SJSA1 (cell line): ENCODE measurements around the gene CDC42SE2. TPM values are rescaled to one million over a fixed set of nuclear protein-coding genes. Genes with fewer than 3 reads are reported as not detected.
A peak's percentile ranks its signal among the peaks of the same experiment; 100 is the strongest.
"Not testable (repeated sequence)": the region's sequence is repeated elsewhere in the genome, so short reads cannot be mapped to it uniquely, and the experiment has no call there.

Experiments used
- DNase-seq, 2 experiments: peaks; one replicate each; pipeline ENCODE4 v3.0.0-alpha.2; 2015 to 2020; ENCODE audit warnings: low spot score in 2 of 2, low read depth in 1 of 2
- H3K27ac ChIP-seq: fragments of 250-450 bp; sonication (Bioruptor Pico); 2 replicates; pipeline ENCODE4 v1.5.1; 2020; ENCODE audit warnings: mild to moderate bottlenecking, moderate library complexity
- H3K27me3 ChIP-seq: fragments of 250-450 bp; sonication (Bioruptor Pico); replicated peaks from 2 replicates; pipeline ENCODE4 v1.5.1; 2020; ENCODE audit warnings: mild to moderate bottlenecking, moderate library complexity
- H3K36me3 ChIP-seq: fragments of 250-450 bp; sonication (Bioruptor Pico); 2 replicates; pipeline ENCODE4 v1.5.1; 2020; ENCODE audit warnings: mild to moderate bottlenecking
- H3K4me1 ChIP-seq: fragments of 250-450 bp; sonication (Bioruptor Pico); replicated peaks from 2 replicates; pipeline ENCODE4 v1.6.1; 2021; ENCODE audit warnings: mild to moderate bottlenecking
- H3K4me3 ChIP-seq: fragments of 250-450 bp; sonication (Bioruptor Pico); 2 replicates; pipeline ENCODE4 v1.5.1; 2020; ENCODE audit warnings: mild to moderate bottlenecking
- H3K9me3 ChIP-seq: fragments of 250-450 bp; sonication (Bioruptor Pico); replicated peaks from 2 replicates; pipeline ENCODE4 v1.5.1; 2020; ENCODE audit warnings: mild to moderate bottlenecking
- total RNA-seq: library from RNA; depleted of rRNA; stranded (reverse); fragments of >200 nt; shearing (Covaris generic); gene quantifications from 2 replicates; pipeline ENCODE4 v1.2.3, GENCODE V29; 2014

Gene CDC42SE2
- total RNA-seq, 1 experiment from 2014 or later, result 66.2 TPM

DNA sequence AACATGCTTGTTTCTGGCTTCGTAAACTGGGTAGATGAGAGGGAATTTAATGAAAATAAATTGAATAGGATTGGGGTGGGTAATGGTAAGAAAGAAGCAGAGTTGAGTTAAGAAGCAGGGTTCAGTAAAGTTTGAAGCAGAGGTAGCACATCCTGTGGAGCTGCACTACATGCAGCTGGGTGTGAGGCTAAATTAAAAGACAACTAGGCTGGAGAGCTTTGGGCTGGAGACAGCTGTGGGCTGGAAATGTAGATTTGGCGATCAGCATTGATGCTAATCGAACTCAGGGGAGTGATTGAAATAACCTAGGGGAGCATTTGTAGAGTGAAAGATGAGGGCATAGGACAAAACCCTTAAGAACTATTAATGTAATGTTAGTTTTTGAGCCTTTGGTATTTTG is 35.6 kb downstream of the CDC42SE2 start:
- H3K4me3 ChIP-seq, result no peak overlapping the region
- no peaks in the 10 kb centered on the region for H3K4me1 ChIP-seq
- H3K27me3 ChIP-seq, result no peaks in the 10 kb centered on the region
- no peaks in the 10 kb centered on the region for H3K36me3 ChIP-seq
- no peak overlapping the region for H3K27ac ChIP-seq
- no peak for DNase-seq
- H3K9me3 ChIP-seq, result no peaks in the 10 kb centered on the region

DNA sequence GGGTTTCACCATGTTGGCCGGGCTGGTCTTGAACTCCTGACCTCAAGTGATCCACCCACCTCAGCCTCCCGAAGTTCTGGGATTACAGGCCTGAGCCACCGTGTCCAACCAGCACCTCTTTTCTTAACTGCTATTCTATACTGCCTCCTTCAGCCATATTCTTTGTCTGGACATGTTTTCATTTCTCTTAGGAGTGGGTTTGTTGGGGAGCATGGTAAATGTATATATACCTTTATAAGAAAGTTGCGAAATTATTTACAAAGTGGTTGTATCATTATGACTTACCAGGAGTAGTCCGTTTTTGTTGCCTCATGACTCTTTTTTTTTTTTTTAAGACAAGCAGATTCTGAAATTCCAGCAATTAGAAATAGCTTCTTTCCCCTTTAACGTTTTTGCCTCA is 38.7 kb downstream of the CDC42SE2 start:
- Histone ChIP-seq H3K4me1 (no peaks in the 10 kb centered on the region), H3K27ac (no peak overlapping the region), H3K4me3 (no peak overlapping the region), H3K36me3 (no peaks in the 10 kb centered on the region), H3K27me3 (no peaks in the 10 kb centered on the region), H3K9me3 (no peaks in the 10 kb centered on the region)
- no peak for DNase-seq

DNA sequence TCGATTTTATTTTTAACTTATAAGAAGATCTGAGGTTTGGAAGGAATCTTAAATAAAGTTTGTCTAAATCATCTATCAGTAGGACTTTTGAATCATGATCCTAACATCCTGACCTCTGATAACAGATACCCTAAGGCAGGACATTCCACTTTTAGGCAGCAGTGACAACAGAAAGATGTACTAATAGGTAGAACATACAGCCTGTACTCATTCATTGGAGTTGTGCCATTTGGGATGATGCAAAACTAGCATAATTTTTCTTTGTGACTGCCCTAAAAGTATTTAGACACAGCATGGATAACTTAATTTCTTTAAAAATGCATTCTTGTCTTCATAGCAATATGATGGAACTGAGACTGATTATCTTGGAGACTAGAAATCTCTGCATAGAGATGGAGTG is 39.7 kb downstream of the CDC42SE2 start:
- no peaks in the 10 kb centered on the region for H3K4me1 ChIP-seq
- no peak overlapping the region for H3K4me3 ChIP-seq
- no peak overlapping the region for H3K27ac ChIP-seq
- no peaks in the 10 kb centered on the region for H3K27me3 ChIP-seq
- no peak for DNase-seq
- H3K9me3 ChIP-seq, result no peaks in the 10 kb centered on the region
- no peaks in the 10 kb centered on the region for H3K36me3 ChIP-seq

GRCh38 chr5:131304414-131304813 is 40.6 kb downstream of the CDC42SE2 start:
- Histone ChIP-seq H3K4me3 (no peak overlapping the region), H3K36me3 (no peaks in the 10 kb centered on the region), H3K27me3 (no peaks in the 10 kb centered on the region), H3K27ac (no peak overlapping the region), H3K4me1 (no peaks in the 10 kb centered on the region), H3K9me3 (no peaks in the 10 kb centered on the region)
- no peak for DNase-seq

GRCh38 chr5:131305138-131305689 is 41.4 kb downstream of the CDC42SE2 start:
- Histone ChIP-seq H3K9me3 (no peaks in the 10 kb centered on the region), H3K36me3 (no peaks in the 10 kb centered on the region), H3K4me1 (no peaks in the 10 kb centered on the region), H3K27ac (no peak overlapping the region), H3K27me3 (no peaks in the 10 kb centered on the region), H3K4me3 (no peak overlapping the region)
- DNase-seq, result no peak

GRCh38 chr5:131305906-131306305 is 42.1 kb downstream of the CDC42SE2 start:
- Histone ChIP-seq H3K27me3 (no peaks in the 10 kb centered on the region), H3K27ac (no peak overlapping the region), H3K9me3 (no peaks in the 10 kb centered on the region), H3K4me3 (no peak overlapping the region), H3K4me1 (no peaks in the 10 kb centered on the region), H3K36me3 (no peaks in the 10 kb centered on the region)
- no peak for DNase-seq

DNA sequence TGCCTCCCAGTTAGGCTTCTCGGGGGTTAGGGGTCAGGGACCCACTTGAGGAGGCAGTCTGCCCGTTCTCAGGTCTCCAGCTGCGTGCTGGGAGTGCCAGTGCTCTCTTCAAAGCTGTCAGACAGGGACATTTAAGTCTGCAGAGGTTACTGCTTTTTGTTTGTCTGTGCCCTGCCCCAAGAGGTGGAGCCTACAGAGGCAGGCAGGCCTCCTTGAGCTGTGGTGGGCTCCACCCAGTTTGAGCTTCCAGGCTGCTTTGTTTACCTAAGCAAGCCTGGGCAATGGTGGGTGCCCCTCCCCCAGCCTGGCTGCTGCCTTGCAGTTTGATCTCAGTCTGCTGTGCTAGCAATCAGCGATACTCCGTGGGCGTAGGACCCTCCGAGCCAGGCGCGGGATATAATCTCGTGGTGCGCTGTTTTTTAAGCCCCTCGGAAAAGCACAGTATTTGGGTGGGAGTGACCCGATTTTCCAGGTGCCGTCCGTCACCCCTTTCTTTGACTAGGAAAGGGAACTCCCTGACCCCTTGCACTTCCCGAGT is 48.5 kb downstream of the CDC42SE2 start:
- peak in 1 of 2 experiments; percentile 56 for DNase-seq
- H3K27me3 ChIP-seq, H3K4me1 ChIP-seq, H3K4me3 ChIP-seq, H3K36me3 ChIP-seq, H3K9me3 ChIP-seq, H3K27ac ChIP-seq: not testable (repeated sequence)

DNA sequence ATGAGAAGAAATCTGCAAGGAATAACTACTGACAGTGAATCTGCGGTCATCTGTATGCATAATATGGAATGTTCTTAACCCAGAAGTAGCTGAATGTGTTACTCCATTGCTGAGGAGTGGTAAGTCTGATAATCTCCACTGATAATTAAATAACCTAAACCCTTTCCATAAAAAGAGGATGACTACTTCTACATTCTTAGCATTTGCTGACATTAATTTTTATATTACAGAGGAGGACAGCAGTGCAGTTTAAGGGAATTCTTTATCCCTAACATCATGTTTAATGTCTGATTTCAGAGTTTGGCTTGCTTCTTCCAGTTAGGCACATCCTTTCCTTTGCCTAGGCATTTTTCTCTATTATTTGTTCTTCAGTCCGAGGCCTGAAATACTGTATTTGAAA is 52.2 kb downstream of the CDC42SE2 start:
- Histone ChIP-seq H3K4me1 (peaks cover 7% of the 10 kb centered on the region), H3K27ac (no peak overlapping the region), H3K4me3 (no peak overlapping the region), H3K36me3 (peaks cover 12% of the 10 kb centered on the region), H3K9me3 (no peaks in the 10 kb centered on the region), H3K27me3 (no peaks in the 10 kb centered on the region)
- no peak for DNase-seq

GRCh38 chr5:131316822-131317221 is 53.0 kb downstream of the CDC42SE2 start:
- Histone ChIP-seq H3K4me1 (peaks cover 6% of the 10 kb centered on the region), H3K36me3 (peaks cover 12% of the 10 kb centered on the region), H3K27me3 (no peaks in the 10 kb centered on the region), H3K4me3 (no peak overlapping the region), H3K9me3 (no peaks in the 10 kb centered on the region), H3K27ac (no peak overlapping the region)
- no peak for DNase-seq

- H3K36me3 ChIP-seq, result peaks cover 12% of the 10 kb centered on the region
- no peaks in the 10 kb centered on the region for H3K27me3 ChIP-seq
- H3K9me3 ChIP-seq, result no peaks in the 10 kb centered on the region
- no peaks in the 10 kb centered on the region for H3K4me1 ChIP-seq
- DNase-seq, result no peak
- H3K4me3 ChIP-seq, result no peak overlapping the region
- H3K27ac ChIP-seq, result no peak overlapping the region
Observed at GRCh38 chr5:131318455-131318854, 54.6 kb downstream of the CDC42SE2 start.

DNA sequence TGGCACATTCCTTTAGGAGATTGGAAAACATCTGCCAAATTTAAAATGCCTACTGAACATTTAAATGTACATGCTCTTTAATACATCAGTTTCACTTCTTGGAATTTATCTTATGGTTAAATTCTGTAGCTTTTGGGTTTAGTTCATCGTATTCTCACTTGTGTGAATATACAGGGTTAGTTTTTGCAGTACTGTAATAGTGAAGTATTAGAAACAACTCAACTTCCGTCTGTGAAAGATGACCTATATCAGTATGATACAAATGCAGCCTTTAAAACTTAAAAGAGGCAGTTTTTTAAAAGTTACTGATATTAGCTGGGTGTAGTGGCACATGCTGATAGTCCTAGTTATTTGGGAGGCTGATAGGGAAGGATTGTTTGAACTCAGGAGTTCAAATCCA is 57.2 kb downstream of the CDC42SE2 start:
- peaks cover 15% of the 10 kb centered on the region for H3K36me3 ChIP-seq
- H3K4me3 ChIP-seq, result no peak overlapping the region
- H3K9me3 ChIP-seq, result no peaks in the 10 kb centered on the region
- no peak for DNase-seq
- no peaks in the 10 kb centered on the region for H3K4me1 ChIP-seq
- H3K27me3 ChIP-seq, result no peaks in the 10 kb centered on the region
- no peak overlapping the region for H3K27ac ChIP-seq

- no peak overlapping the region for H3K27ac ChIP-seq
- no peak overlapping the region for H3K4me3 ChIP-seq
- H3K36me3 ChIP-seq, result peaks cover 15% of the 10 kb centered on the region
- H3K9me3 ChIP-seq, result no peaks in the 10 kb centered on the region
- DNase-seq, result no peak
- peaks cover 3% of the 10 kb centered on the region for H3K4me1 ChIP-seq
- H3K27me3 ChIP-seq, result no peaks in the 10 kb centered on the region
Observed at GRCh38 chr5:131322926-131323325, 59.1 kb downstream of the CDC42SE2 start.

DNA sequence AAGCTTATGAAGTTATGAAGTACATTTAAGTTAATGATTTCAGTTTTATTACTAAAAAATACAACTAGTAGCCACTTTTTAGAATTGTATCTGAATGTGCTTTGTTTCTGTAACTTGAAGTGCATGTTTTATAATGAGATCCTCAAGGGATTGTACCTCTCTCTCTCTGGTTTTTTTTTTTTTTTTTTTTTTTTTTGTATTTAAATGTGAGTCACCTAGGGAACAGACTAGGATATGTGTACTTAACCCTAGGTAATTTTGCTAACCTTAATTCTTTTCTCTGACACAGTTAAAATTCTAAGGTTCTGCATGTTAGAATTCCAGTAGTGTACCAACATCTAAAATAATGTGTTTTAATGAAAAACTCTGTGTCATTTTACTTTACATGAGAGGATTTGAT is 59.5 kb downstream of the CDC42SE2 start:
- Histone ChIP-seq H3K9me3 (no peaks in the 10 kb centered on the region), H3K36me3 (peaks cover 12% of the 10 kb centered on the region), H3K4me1 (peaks cover 7% of the 10 kb centered on the region), H3K27me3 (no peaks in the 10 kb centered on the region), H3K27ac (no peak overlapping the region), H3K4me3 (no peak overlapping the region)
- DNase-seq, result no peak

DNA sequence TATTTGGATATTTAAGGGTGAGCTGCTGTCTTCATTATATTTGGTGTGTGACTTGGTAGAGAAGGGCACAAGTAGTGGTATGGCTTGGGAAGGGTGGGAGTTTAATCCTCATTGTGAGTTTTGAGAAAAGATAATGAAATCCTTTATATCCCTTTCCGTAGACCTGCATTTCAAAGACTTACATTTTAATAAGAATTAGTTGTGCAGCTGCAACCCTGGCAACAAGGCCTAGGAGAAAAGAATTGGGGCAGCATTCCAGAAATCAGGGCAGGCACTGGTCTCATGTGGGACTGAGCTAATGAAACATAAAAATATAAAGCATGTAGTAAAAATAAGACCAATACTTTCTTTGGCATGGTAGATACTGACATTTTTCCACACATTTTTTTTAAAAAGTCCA is 60.5 kb downstream of the CDC42SE2 start:
- H3K4me3 ChIP-seq, result no peak overlapping the region
- no peak for DNase-seq
- H3K27me3 ChIP-seq, result no peaks in the 10 kb centered on the region
- H3K4me1 ChIP-seq, result peaks cover 16% of the 10 kb centered on the region
- H3K27ac ChIP-seq, result no peak overlapping the region
- H3K36me3 ChIP-seq, result peaks cover 6% of the 10 kb centered on the region
- H3K9me3 ChIP-seq, result no peaks in the 10 kb centered on the region
